Ammon's horn (tissue), 1 donor: ENCODE data around the gene AOAH.

Source experiments
- DNase-seq: peaks from one replicate; pipeline ENCODE4 v3.0.0-alpha.2; 2016; ENCODE audit warnings: low spot score

Gene AOAH

DNA sequence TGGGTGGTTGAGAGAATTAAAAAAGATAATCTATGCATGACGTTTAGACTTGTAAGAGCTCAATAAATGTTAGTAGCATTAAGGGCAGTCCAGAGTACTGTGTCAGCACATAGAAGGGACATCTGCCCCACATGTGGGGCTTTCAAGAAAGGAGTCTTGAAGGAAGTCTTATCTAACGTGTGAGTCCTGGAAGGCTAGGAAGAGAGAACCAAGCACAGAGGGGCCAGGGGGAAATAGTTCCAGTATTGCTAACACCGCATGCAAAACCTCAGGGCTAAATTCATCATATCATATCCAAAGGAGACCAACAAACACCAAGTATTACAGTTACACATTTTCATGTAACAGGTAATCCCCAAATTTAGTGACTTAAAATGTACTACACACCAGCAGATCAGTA lies 122.7 kb downstream of the AOAH start:
- no peak for DNase-seq

DNA sequence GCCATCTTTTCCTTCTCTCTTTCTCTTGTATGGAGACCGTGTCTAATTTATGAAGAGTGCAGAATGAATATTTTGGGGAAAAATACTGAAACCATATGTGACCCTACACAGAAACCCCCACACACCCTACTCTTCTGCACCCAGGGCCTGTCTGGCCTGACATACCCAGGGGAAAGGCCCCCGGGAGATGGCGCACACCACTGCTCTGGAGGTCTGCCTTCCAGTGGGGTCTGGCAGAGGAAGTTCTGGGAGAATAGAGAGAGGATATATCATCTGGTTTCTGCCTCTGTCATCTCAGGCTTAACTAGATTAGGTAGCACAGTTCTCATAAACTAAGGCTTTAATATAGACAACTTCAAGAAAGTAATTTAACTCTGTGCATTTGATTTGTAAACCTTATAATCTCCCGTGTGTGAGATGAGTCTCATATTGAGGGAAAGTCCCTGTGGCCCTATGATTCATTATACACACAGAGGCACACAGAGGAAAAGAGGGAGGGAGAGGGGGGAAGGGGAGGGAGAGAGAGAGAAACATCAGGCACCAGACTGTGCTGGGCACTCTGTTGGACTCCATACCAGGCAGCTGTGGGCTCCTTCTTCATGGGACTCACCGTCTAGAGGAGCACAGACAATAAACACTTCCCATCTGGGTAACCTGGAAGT lies 123.3 kb downstream of the AOAH start:
- peak; percentile 45 for DNase-seq

DNA sequence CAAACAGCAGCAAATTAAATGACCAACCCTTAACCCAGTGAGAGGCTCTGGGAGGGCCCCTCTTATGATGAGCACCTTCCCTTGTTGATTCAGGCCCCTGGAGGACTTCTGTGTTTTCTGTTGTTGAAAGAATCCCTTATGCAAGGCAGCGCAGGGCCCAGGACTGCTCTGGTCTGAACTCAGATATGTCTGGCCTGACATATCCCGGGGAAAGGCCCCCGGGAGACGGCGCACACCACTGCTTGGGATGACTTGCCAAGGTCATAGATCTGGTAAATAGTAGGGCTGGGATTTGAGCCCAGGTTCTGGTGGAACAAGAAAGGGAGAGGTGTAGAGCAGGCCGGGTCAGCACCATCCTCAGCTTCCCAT lies 124.0 kb downstream of the AOAH start:
- DNase-seq, result no peak

DNA sequence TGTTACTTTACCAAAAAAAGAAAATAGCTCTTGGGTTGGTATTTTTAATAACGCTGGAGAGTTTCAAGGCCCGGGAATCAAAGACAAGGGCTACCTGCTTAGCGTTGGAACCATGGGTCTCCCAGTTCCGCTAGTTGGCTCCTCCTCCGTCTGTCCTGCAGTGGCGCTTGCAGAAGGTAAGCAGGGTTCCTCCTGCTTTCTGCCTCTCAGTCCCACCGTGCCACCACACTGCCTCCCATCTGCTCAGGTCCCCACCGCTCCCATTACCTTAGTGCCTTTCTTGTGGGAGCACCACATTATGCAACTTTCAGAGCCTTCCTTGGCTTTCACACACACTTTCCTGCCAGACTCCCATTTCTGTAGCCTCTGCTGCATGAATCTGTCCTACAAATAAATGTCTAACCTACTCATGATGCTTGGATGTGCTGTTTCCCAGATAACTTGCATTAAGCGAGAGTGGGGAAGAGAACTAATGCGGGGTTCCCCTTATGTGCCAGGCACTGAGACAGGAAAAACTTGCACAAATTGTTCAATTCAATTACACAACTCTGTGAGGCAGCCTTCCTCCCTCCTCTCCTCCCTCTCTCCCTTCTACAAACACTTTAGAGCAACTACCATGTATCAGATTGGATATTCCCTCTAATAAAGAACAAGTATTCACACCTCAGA lies 124.5 kb downstream of the AOAH start:
- no peak for DNase-seq

DNA sequence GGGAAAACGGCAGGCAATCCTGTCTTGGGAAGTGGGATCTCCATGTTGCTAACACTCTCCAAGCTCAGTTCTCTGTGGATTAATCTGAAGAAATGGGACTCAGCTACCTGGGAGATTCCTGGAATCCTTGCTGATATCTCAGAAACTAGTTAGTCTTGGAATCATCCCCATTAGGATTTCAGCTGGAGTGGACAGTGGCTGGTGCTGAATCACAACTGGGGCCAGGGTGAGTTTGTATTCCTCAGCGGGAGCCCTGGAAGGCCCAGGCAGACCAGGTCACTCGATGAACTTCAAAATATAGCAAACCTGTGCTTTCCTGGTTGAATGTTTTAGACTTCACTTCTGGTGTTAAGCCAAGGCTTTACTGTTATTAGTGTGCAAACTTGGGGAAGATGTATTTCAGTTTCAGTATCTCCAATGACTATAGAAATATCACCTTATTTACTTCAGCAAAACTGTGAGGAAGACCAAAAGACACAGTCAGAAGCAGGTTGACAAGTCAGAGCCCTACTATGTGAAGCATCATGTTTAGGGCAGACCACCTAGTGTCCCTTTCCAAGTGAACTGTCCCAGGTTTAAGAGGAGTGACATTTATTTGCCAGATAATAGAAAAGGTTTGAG lies 126.1 kb downstream of the AOAH start:
- no peak for DNase-seq

DNA sequence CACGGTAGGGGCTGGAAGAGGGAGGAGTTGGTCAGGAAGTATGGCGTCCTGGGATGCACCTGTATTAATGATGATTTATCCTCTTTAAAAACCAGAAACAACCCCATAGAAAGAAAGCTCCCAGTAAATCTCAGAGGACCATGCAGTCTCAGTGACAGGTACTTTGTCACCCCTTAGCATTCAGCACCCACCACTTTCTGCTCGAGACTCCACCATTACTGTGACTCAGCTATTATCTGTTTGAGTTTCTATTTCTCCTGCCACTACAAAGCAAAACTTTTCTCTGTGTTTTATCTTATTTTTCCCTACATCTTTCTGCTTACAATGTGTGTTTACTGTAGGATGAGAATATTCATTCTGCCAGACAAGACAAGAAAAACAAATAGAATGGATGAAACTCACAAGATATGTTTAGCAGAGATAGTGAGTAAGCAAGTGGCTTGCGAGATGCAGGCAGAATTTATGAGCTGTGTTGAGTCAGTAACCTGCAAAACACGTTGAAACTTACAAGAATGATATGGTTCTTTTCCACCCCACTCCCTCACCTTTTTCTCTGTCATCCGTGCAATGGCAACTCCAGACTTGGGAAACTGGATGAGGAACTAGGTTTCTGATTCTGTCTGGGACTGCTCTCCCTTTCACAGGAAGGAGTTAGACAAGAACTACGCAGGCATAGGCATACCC lies 127.1 kb downstream of the AOAH start:
- DNase-seq, result no peak

DNA sequence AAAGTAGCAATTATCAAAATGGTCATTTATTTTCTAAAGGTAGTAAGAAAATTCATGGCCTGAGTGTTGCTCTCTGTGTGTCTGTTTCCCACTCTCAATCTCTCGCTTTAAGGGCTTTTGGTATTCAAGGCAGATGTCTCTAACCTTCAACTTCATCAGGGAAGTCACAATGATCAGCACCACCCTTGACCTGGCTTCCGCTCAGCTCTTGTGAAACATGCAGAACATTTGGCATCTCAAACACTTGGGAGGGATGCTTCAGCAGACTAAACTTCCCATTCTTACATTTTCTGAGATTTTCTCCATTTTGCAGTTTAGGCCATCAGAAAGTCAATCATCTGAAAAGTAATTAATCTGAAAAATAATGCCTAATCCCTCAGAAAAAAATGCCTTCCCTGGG lies 129.8 kb downstream of the AOAH start:
- DNase-seq, result no peak

DNA sequence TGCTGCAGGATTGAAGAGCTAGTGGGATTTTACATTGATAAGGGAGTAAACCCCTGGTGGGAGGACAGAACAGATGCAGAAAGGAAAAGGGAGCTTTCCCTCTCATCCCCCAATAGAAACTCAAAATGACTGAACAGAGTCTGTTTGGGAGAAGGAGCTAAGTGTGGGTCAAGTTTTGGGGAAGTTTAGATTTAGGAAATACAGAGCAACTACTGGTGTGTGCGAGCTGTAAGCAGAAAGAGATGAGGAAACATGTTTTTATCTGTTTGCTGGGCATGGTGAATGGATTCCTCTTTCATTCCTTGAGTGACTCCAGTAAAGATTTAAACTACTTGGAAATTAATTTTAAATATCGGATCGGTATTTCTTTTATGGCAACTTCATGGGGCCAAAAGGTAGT lies 132.7 kb downstream of the AOAH start:
- no peak for DNase-seq

DNA sequence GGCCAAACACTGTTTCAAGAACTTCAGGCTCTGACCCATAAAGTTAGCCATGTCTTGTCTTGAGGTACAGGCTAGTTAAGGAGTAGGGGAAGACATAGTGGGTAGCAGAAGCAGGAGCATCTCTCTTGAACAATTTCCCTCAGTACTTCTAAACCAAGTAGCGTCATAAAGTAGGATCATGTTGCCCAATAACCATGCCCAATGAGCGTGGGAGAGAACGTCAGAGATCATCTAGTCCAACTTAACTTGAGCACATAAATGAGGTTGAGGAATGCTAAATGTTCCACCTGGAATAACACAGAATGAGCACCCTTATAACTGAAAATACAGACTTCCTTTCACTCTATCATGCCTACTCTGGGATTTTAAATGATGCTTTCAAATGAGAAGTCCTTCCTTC lies 134.9 kb downstream of the AOAH start:
- DNase-seq, result no peak

DNA sequence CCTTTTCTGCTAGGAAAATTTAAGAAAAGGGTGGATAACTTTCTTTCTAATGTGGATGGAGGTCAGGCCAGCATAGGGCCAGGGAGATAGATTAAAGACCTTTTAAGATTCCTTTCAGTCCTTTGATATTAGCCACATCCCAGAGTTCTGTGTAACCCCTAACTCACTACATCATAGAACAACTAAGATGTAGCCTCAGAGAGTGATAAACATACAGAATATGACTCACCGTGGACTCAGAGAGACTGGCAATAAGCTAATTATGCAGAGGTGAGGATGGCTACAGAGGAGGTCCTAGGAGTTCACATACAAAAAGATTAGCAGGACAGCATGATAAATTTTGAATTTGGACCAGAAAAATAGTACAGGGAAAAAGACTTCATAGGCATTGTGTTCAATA lies 141.0 kb downstream of the AOAH start:
- DNase-seq, result no peak

DNA sequence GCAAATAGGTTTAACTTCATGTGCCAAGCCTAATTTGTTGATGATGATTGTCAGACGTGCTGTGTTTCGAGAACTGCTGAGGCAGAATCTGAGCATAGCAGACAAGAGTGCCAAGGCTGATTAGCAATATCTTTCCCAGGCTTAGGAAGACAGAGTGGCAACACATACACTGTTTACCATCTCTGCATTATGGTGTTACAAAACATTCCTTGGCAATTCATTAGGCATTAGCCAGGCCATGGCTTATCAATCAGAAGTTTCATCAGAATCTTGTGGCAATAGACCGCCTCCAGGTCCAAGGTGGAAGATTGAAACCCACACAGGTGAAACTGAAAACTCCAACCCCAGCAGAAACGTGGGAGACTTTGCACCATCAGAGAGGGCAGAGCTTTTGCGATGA lies 148.5 kb downstream of the AOAH start:
- no peak for DNase-seq

DNA sequence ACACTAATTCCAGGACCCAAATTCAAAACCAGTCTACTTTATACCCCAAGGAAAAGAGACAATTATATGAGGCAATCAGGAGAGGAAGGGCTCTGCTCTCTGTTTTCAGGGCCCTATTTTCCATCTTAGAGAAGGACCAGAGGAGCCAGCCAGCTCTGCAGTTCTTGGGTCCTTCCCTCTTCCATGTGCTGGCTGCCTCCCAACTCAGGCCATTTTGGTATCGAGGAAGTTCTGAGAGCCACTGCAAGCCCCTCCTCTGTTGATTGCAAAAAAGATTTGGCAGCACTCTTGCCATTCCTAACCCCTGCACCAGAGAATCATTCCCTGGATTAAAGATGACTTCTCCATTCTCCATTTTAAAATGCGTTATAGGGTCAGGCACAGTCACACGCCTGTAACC lies 151.2 kb downstream of the AOAH start:
- no peak for DNase-seq

DNA sequence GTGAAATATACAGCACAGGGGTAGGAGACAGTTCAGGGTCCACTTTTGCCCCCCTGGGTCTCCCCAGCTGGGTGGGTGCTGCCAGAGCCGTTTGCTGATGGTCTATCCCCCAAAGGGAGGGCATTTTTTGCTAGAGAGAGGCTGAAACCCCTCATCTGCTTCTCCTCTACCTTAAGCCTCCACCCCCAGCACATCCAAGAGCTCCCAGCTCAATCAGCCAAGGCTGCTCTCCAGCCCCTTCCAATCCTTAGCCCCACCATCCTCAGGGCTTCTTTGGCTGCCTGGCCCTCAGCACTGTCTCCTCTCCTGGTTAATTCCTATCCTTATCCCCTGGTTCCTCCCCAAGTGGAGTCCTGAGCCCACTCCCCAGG lies 153.1 kb downstream of the AOAH start:
- DNase-seq, result no peak

DNA sequence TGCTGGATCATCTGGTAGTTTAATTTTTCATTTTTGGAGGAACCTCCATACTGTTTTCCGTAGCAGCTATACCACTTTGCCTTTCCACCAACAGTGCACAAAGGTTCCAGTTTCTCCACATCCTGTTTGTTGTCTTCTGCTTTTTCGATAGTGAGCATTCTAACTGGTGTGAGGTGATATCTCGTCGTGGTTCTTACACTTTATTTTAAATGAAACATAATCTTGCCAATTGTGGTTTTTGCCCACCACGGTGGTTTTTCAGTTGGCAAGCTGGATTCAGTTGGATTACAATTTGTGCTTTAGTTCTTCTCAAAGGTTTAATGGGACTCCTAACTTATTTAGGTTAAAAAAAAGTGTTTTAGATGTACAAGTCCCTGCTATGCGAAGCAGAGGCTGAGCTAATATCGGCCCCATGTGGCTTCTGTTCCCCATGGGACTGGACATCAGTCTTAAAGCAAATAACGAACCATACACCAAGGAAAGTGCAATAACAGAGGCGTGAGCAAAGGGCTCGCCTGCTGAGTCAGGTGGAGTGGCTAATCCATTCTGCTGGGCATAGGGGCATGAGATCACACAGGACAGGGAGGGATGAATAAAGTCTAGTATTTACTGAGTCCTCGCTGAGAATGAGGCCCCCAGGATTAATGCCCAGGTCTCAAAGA lies 153.6 kb downstream of the AOAH start:
- DNase-seq, result no peak

DNA sequence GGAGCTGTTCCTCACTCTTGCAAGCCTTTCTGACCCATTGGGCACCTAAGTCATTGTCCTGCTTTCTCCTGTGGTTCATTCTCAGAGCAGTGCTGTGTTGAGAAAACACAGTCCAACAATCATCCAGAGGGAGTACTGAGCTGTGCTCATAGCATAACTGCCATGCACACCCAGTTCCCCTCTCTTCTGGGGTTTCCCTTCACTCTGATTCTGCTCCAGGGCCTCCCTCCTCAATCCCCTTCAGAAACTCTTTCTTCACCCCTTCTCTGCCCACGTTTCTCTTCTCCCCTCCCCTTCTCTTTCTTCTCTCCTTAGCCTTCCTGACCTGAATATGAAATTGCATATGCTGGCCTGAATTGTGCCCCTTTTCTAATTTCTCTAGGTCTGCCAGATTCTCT lies 155.8 kb downstream of the AOAH start:
- no peak for DNase-seq

DNA sequence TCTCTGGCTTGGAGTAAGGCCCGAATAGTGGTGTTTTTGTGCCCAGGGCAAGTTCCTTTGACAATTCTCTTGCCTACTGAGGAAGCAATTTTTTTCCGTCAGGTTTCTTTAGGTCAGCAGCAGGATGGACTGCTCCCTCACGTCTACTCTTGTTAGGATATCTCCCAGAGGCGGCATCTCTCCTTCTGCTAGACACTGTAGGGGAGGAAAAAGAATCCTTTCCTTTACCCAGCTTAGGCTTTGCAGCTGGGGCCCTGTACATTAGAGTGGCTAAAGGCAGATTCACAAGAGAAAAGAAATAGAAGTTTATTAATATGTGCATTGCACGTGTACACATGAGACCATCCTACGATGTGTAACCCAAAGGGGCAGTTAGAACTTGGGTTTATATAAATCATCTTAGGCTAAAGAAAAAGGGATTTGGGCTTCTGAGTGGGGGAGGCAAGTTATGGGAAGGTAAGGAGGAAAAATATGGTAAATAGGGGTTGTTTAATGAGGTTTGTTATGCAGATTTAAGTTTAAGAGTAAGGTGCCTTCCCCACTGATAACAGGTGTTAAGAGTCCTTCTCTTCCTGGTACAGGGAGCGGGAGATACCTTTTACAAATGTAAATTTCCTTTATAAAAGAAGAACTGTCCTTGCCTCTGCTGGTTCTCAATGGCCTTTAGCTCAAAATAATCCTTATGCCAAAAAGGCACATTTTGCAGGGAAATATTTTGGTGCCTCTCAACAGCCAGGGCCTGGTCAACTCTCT lies 156.4 kb downstream of the AOAH start:
- DNase-seq, result no peak

DNA sequence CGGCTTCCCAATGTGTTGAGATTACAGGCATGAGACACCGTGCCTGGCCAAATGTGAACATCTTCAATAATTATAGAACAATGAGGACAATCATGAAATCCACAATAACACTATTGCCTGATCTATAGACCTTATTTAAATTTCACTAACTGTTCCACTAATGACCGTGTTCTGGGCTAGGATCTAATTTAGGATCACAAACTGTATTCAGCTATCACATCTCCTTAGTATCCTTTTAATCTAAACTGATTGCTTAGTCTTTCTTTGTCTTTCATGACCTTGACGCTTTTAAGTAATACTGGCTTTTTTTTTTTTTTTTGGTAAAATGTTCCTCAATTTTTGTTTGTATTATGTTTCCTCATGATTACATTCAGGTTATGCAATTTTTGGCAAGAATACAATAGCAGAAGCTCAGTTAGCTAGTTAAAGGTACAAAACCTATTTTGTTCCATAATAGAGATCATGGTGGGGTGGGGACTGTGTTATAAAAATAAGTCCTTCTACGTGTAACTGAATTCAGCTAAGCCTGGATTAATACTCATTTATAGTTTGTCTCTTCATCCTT lies 158.4 kb downstream of the AOAH start:
- DNase-seq, result no peak

DNA sequence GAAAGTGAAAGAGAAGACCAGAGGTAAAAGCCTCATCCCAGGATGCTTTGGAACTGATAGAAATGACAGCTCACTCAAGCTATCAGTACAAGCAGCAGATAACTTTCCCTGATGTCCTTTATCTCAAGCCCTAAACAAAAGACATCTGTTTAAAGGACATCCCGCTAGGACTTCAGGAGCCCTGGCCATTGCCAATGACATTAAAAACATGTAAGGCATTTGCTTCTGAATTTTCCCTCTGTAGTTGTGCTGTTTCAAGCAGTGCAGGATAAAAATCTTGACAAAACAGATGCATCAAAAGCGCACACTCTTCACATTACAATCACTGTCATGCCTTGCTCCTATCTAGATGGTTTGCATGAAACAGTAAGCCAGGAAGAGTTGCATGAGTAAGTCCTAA lies 159.8 kb downstream of the AOAH start:
- no peak for DNase-seq

DNA sequence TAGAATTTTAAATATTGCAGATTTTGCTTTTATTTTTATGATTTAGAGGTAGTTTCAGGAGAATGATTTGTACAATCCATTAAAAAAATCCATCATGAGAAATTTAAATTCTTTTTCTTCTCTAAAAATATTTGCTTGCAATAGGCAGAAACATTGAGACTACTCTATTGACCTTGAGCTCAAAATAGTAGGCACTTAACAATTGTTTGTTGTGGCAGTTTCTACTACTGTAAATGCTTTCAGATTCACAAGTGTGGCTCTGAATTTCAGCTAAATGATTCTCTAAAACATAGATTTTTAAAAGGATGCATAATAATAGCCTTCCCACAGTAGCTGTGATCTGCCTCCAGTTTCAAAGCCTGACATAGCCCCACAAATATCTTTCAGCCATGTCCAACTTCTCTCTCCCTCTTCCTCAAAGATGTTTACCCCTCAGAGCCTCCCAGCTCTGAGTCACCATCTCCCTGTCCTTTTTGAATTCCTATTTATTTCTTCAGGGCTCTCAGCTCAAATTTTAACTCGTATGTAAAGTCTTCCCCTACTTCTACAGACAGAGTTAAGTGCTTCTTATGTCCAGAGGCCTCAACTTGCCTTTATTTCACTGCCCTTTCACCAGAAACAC lies 160.5 kb downstream of the AOAH start:
- no peak for DNase-seq

DNA sequence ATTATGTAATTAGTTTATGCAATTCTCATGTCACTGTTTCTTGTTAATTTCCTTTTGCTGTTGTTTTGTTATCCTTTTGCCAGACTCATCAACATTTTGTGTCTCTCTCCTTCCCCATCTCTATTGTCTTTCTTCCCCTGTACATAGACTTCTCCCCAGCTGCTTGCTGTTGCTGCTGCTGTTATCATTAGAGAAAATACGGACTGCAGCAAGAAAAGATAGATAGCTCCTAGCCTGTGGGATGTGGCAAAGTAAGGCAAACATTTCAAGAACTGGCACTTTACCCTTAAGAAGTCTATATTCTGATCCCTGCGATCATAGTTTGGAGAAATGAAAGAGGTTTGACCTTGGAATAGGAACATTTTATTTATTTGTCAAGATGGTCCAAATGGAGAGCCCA lies 162.2 kb downstream of the AOAH start:
- DNase-seq, result no peak

DNA sequence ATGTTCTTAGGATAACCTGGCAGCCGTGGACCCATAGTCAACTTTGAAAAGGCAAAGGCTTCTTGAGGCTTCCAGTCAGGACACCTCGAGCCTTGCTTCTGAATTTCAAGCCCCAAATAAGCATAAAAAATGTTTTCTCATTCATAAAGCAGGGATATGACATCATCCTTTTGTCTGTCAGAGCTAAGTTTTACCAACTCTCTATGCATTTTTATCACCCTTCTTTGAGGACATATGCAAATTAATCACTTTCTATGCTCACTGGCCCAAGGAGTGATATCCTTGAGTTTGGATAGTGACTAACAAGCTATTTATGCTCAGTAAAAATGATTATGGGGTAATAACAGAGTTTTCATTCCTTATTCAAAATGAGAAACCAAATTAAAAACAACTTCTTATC lies 175.3 kb downstream of the AOAH start:
- no peak for DNase-seq
